NB4 (cell line): Measurements from ENCODE around the gene CADM3.

Experiments
- DNase-seq: peaks from one replicate; pipeline ENCODE4 v3.0.0; 2010; ENCODE audit warnings: low read depth
- H3K4me3 ChIP-seq: one replicate; pipeline ENCODE4 v1.5.1; 2011; ENCODE audit warnings: mild to moderate bottlenecking, low read depth, low read length, moderate library complexity
- MYC ChIP-seq: IDR thresholded peaks from 2 replicates; pipeline ENCODE4 v1.6.1; 2011; ENCODE audit warnings: low read depth, low read length
- POLR2A ChIP-seq: IDR thresholded peaks from 2 replicates; pipeline ENCODE4 v1.6.1; 2011; ENCODE audit warnings: mild to moderate bottlenecking; ENCODE audit not compliant: insufficient read length; ENCODE audit errors: extremely low read depth
- TF ChIP-seq, protein P1 (sequence below): IDR thresholded peaks from one replicate; pipeline ENCODE4 v1.5.1; 2012; ENCODE audit warnings: low read depth, low read length
- TF ChIP-seq, protein P2 (sequence below): IDR thresholded peaks from 2 replicates; pipeline ENCODE4 v1.6.1; 2011; ENCODE audit warnings: low read depth, low read length

The CADM3 gene

DNA sequence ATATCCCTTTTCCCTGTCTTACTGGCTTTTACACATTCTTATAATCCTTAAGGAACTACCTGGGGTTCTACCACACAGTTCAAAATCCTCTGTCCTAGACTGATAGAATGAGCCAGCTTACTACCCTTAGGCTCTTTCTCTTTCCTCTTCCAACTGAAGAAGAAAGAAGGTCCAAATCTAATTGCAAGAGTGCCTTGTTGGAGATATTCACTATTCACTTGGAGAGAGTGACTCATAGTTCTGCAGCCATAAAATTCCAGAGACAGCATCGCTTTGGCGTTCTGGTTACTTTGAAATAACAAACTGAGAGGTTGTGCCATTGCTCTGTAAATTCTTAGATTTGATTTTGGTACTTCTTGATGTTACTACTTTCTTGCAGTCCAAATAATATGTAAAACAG, 4.2 kb downstream of the CADM3 start:
- TF ChIP-seq, protein P1, sequence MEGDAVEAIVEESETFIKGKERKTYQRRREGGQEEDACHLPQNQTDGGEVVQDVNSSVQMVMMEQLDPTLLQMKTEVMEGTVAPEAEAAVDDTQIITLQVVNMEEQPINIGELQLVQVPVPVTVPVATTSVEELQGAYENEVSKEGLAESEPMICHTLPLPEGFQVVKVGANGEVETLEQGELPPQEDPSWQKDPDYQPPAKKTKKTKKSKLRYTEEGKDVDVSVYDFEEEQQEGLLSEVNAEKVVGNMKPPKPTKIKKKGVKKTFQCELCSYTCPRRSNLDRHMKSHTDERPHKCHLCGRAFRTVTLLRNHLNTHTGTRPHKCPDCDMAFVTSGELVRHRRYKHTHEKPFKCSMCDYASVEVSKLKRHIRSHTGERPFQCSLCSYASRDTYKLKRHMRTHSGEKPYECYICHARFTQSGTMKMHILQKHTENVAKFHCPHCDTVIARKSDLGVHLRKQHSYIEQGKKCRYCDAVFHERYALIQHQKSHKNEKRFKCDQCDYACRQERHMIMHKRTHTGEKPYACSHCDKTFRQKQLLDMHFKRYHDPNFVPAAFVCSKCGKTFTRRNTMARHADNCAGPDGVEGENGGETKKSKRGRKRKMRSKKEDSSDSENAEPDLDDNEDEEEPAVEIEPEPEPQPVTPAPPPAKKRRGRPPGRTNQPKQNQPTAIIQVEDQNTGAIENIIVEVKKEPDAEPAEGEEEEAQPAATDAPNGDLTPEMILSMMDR: no peak
- TF ChIP-seq, protein P2, sequence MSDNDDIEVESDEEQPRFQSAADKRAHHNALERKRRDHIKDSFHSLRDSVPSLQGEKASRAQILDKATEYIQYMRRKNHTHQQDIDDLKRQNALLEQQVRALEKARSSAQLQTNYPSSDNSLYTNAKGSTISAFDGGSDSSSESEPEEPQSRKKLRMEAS: no peak
- TF ChIP-seq MYC: no peak
- TF ChIP-seq POLR2A: no peak
- H3K4me3 ChIP-seq: no peak overlapping the region
- DNase-seq: no peak

DNA sequence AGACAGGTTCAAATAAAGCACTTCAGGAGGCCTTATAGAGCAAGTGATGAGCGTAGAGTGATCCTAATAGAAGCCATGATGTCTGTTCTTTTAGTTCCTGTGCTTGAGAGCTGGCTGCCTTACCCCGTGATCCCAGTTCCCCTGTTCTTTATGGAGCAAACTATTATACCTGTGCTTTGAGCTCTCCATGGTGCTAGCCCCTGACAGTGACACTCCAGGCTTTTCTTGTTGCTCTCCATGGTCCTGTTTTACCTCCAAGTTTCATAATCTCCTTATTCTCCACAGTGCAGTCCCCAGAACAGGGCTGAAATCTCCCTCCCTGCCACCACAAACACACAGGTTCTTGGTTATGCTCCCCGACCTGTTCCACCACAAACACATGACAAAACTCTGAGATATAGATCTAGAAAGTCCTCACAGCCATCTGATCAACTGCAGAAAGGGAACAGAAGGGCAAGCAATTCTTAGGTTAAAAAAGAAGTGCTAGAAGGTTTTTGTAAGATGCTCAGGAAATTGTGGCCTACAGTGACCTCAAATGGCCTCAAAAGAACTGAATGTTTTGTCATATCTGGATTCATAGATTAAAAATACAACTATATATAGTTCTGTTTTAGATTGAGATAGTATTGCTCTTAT, 6.0 kb downstream of the CADM3 start:
- DNase-seq: peak; percentile 76
- TF ChIP-seq, protein P2: peak; percentile 74
- no peak for TF ChIP-seq POLR2A
- no peak overlapping the region for H3K4me3 ChIP-seq

DNA sequence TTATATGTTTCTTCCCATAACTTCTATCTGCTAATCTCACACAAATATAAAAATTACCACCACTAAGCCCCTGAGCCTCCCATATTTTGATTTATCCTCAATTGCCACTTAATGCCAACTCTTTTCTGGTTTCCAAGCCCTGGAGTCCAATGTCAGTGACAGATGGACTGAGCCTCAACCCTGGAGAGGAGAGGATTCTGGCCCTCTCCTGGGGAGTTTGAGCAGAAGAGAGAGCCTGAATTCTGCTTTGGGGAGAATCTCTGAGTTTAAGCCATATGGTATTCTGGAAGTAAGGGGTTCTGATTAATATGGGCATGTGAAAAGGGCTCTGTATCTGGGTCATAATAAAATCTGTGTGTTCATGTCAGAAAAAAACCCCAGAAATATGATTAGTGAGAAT, 8.5 kb downstream of the CADM3 start:
- TF ChIP-seq, protein P1: no peak
- TF ChIP-seq MYC: no peak
- TF ChIP-seq, protein P2: no peak
- no peak for TF ChIP-seq POLR2A
- no peak for DNase-seq
- no peak overlapping the region for H3K4me3 ChIP-seq

DNA sequence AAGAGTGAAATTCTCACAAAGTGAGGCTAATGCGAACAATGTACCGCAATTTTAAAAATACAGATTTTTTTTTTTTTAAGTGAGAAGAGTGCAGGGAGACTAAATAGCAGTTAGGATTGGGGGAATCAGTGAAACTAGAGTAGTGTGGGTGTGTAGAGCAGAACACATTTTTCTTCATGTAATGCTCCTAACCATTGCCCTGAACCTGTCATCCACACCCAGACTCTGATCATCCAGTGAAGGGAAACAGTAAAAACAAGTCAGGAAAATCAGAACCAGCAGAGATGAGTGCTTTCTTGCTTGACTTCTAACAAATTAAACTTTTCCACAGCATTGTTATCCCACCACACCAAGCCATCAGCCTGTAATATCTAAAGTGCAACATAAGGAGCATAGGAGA, 9.1 kb downstream of the CADM3 start:
- no peak overlapping the region for H3K4me3 ChIP-seq
- TF ChIP-seq MYC (no peak), POLR2A (no peak)
- TF ChIP-seq, protein P2: no peak
- TF ChIP-seq, protein P1: no peak
- no peak for DNase-seq

DNA sequence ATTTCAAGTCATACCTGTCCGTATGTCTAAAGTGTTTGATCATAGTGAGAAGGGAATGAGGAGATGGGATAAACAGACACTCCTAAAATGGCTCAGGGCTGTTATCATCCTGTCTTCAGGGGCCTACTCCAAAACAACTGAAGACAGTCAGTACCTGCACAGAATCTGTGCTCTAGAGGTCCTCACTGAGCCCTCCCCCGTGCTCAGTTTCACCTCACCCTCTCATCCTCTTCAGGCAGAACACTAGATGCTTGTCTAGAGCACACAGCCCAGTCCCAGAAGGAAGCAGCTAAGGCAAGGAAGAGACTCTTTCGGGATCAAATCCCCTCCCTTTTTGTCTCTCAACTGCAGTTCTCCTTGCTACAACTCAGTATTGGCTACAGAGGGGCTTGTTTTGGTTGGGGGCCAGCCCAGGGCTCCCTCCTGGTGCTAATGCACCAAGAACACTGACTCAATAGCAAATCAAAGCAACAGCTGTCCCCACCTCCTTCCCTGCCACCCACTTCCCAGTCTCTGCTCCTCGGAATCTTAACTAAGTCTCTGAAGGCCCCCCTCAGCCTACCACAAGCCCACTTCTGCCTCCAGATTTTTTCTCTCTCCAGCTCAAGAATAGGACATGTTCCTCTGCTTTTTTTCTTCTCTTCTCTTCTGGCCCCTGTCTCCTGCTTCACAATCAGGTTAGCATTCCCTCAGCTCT, 10.1 kb downstream of the CADM3 start:
- H3K4me3 ChIP-seq: no peak overlapping the region
- TF ChIP-seq, protein P2: no peak
- TF ChIP-seq, protein P1: no peak
- no peak for TF ChIP-seq POLR2A
- no peak for TF ChIP-seq MYC
- no peak for DNase-seq

DNA sequence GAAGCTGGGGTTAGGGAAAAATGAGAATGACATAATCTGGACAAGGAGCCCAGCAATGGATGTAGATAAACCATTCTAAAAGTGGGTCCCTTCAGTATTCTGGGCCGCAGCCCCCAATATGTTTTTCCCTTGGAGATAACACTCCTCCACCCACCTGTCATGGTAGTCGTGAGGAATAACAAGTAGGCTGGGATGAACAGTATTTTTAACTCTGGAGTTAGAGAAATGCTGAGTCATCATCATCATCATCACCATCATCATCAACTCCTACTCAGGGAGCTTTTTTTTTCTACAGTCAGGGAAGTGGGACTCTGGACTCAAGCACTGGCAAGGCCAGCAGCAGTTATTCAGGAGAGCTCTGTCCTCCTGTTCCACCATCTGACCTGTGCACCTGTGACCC, 12.8 kb downstream of the CADM3 start:
- H3K4me3 ChIP-seq: no peak overlapping the region
- no peak for DNase-seq
- TF ChIP-seq MYC (no peak), POLR2A (no peak)
- TF ChIP-seq, protein P2: no peak
- TF ChIP-seq, protein P1: no peak
